ENCODE results near the gene DENND6B.
"Not testable (repeated sequence)": the region's sequence is repeated elsewhere in the genome, so short reads cannot be mapped to it uniquely, and the experiment has no call there.

DENND6B gene

DNA sequence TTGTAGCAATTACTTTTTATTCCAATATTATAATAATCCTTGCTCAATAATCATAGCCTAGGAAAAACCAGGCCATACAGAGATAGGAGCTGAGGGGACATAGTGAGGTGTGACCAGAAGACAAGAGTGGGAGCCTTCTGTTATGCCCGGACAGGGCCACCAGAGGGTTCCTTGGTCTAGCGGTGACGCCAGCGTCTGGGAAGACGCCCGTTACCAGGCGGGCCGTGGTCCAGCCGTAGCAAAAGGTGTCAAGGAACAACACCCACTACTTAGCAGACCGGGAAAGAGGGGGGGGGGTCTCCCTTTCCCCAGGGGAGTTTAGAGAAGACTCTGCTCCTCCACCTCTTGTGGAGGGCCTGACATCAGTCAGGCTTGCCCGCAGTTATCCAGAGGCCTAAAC, 53.5 kb downstream of the DENND6B start:
- not testable (repeated sequence) for DNase-seq (ENCODE audit: low spot score)

DNA sequence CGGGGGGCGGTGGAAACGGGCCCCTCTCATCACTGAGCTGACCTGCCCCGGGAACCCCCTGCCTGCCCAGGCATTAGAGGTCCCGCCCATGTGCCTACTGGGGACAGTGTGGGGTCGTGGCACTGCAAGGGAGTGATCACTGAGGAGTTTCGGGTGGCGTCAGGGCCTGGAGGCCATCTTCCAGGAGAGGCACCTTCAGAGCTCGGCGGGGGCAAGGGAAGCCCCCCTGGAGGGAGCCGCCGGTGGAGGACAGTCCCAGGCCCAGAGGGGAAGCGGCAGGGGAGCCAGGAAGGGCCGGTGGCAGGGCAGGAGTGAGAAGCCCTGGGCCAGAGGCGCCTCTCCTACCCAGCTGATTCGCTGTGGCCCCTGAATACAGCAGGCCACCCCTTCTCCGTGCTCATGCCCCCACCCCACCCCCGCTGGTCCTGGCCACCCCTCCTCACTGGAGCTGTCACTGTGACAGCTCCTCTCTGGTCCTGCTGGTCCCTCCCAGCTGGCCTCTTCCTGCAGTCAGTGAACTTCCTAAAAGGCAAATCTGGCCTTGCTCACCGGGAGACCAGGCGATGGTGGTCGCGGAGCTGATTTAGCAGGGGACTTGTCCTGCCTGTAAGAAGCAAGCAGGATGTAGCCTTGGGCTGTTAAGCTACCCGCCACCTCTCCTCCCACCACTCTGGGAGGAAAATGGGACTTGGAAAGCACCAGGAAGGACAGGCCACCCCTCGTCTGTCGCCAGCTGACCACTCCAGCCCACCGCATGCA, 54.6 kb downstream of the DENND6B start:
- no peak for DNase-seq (ENCODE audit: low spot score)

DNA sequence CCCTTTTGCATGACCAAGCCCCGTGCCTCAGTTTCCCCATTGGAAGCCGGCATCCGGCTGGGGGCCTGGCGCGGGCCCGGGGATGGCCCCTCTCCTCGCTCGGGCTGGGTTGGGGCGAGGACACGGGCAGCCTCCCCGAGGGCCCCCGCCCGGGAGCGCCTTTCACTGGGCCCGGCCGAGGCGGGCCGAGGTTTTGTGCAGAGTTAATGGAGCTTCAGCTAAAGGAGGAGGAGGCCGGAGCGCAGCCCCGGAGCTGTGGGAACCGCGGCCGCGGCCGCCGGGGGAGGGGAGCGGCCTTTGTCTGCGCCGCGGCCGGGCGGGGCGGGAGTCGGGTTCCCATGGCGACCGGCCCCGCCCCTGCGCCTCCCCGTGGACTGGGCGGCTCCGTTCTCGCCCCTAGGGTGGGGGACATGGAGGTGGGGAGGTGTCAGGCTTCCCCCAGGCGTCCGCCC, 55.3 kb downstream of the DENND6B start:
- DNase-seq (ENCODE audit: low spot score) = no peak

GRCh38 chr22:50270666-50271394, 56.0 kb downstream of the DENND6B start:
- DNase-seq (ENCODE audit: low spot score) = no peak

GRCh38 chr22:50269970-50270665, 56.7 kb downstream of the DENND6B start, which contains the start of gene MAPK11:
Gene MAPK11 (minus strand): TSS chr22:50270380. CDS start chr22:50270292, 88 bp downstream.
- no peak for DNase-seq (ENCODE audit: low spot score)

DNA sequence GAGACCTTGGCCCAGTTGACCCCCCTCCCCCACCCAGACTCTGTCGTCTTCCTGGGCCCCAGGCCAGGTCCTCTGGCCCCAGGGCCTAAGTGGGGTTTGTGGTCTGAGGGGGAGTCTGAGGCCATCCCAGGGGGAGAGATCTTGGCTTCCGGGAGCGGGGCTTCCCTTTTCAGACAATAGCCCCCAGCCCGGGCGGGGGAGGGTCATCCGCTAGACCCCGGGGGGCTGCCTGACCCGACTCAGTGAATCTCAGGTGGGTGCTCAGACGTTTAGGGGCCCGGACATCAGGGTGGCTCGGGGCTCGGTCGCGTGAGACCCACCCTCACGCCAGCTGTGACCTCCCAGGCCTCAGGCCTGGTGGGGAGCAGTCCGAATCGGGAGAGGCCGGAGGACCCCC, 57.2 kb downstream of the DENND6B start:
- no peak for DNase-seq (ENCODE audit: low spot score)

DNA sequence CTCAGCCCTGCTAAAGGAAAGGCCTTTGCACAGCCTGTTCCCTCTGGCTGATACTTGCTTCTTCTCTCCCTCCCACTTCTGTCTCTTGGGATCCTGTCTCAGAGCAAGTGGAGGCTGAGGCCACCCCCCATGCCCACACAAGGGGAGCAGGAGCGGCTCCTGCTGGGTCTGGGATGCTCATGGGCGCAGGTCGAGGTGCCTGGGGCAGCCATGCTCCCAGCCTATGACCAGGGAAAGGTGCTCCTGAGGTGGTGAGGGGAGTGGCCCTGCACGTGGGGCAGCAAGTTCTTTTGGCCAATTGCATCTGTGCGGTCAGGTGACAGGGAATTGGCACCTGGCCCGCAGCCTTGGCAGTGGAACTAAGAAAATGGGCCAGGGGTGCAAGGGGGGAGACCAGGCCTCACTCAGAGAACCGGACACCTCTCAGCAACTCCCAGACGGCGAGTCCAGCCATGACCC, 58.1 kb downstream of the DENND6B start:
- no peak for DNase-seq (ENCODE audit: low spot score)

DNA sequence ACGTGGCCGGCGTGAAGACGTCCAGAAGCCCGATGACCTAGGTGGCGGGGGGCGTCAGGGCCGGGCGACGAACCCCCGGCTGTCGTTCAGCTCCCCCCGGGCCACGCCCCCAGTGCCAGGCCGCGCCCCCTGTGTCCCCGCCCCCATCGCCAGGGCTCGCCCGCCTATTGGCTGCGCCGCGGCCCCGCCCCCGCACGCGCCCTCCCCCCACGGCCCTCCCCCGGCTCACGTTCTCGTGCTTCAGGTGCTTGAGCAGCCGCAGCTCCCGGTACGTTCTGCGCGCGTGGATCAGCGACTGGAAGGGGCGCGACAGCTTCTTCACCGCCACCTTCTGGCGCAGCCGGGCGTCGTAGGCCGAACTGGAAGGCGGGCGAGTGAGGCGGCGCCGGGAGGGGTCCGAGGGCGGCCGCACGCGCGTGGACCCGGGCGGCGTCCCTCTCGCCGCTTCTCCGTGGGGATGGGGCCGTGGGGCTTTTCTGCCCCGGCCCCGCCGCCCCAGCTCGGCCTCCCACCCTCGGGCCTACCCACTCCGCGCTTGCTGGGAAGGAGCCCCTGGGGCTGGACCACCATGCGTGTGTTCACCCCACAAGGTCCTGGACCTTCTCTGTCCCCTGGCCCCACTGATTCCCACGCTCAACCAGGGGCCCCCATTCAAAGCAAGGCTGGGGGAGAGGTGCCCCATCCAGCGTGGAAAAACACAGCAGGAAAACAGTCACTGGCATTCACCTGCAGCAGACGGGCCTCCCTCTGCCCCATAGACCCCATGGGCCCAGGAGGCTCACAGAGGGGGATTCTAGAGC, 59.0 kb downstream of the DENND6B start:
- DNase-seq (ENCODE audit: low spot score) = no peak

DNA sequence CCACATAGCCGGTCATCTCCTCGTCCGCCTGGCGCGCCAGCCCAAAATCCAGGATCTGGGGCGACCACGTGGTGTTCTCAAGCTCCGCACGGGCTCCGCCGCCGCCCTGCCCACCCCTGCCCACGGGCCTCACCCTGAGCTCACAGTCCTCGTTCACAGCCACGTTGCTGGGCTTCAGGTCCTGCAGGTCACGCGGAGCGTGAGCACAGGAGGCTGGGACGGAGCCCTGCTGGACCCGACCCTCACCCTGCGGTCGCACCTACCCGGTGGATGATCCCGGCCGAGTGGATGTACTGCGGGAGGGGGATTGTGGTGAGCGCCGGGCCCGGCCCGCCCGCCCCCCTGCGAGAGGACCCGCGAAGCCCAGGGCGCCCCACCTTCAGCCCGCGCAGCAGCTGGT, 59.8 kb downstream of the DENND6B start:
- DNase-seq (ENCODE audit: low spot score) = no peak

- no peak for DNase-seq (ENCODE audit: low spot score)
Measured at GRCh38 chr22:50264946-50265669, 61.7 kb downstream of the DENND6B start.

DNA sequence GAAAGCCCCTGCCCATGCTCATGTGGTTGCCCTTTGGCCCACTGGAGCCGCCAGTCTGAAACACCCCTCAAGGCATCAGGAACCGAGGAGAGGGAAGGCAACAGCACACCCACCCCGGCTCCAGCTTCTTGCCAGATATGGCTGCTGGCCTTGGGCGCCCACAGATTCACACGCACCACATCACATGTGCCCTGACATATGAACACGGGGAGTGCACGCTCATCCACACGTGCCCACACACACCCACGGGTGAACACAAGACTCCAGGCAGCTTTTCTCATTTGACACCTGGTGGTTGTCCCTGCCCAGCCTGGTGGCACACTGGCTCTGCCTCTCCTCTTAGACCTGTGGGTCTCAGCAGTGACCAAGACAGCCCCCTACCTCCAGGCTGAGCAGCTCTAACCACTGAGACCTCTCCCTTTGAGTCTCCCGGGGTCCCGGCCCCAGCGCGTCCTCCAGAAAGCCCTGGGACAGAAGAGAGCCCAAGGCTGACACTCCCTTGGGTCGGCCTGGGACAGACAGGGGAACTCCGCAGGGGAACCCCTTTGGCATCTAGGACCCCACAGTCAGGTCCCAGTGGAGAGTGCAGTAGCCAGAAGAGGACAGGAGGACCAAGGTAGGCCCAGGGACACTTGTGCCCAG, 62.6 kb downstream of the DENND6B start:
- DNase-seq (ENCODE audit: low spot score) = no peak

- DNase-seq (ENCODE audit: low spot score) = no peak
Measured at GRCh38 chr22:50262973-50263617, 63.7 kb downstream of the DENND6B start.

DNA sequence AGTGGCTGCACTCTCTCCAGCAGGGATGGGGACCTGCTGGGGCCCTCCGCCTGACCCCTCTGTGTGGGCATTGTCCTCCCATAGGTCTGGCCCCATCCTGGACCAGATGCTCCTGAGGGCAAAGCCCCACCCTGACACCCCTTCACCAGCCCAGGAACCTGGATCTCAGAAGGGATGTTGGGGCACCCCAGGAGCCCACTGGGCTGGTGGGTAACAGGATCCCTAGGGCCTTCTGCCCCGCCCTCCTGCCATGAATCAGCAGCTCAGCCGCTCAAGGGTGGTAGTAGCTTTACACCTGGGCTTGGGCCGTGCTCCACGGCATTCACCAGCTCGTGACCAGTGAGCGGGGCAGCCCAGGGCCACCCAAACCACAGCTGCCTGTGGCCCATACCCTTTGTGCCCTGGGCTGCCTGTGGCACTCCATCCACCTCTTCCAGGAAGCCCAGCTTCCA, 64.3 kb downstream of the DENND6B start:
- no peak for DNase-seq (ENCODE audit: low spot score)

GRCh38 chr22:50261615-50262459, 65.0 kb downstream of the DENND6B start, which contains the start of gene MAPK12:
Gene MAPK12 (minus strand): TSS chr22:50261683. CDS start chr22:50261509, 174 bp downstream.
- no peak for DNase-seq (ENCODE audit: low spot score)

- no peak for DNase-seq (ENCODE audit: low spot score)
Measured at GRCh38 chr22:50260801-50261614, 65.8 kb downstream of the DENND6B start.

GRCh38 chr22:50260434-50260800, 66.4 kb downstream of the DENND6B start:
- DNase-seq (ENCODE audit: low spot score) = no peak

DNA sequence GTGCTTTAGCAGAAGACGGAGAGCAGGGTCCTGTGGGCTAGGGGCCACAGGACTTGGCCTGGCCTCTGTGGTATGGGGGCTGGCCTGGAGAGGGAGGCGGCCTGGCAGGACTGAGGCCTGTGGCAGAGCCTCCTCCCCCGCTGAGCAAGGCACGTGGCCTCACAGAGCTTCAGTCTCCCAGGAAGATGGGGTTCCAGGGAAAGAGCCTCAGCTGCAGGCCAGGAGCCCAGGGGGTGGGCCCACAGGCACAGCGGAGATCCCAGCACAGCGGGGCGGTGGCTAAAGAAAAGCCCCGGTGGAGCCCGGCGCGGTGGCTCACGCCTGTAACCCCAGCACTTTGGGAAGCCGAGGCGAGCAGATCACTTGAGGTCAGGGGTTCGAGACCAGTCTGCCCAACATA, 67.5 kb downstream of the DENND6B start:
- no peak for DNase-seq (ENCODE audit: low spot score)
